RCC 7860 (cell line): ENCODE measurements around the gene ITPR2.
A peak's percentile ranks its signal among the peaks of the same experiment; 100 is the strongest.
"Not testable (repeated sequence)": the region's sequence is repeated elsewhere in the genome, so short reads cannot be mapped to it uniquely, and the experiment has no call there.

Source experiments
- DNase-seq: peaks from one replicate; pipeline ENCODE4 v3.0.0-alpha.2; 2015; ENCODE audit warnings: low spot score
- FAIRE-seq: peaks from 2 replicates; lab custom pipeline; 2012; peaks lifted over from hg19 to GRCh38; lab: Jason Lieb, UNC

ITPR2 gene

DNA sequence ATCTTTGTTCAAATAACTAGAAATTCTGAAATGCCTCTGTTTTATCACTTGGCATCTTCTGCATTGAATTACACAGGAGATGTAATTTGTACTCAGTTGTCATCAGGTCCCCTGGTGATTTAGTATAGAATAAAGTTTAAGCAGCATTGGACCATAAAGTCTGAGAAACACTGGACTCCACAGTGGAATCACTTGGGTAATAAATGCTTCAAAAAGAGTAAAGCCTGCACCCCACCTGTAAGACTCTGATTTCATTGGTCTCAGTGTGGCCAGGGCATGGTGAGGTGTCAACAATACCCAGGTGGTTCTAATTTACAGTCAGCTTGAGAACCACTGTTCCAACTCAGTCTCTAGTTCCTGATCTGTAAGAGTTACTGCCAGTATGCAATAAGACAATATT, 148.9 kb downstream of the ITPR2 start:
- DNase-seq (no peak), FAIRE-seq (no peak)

DNA sequence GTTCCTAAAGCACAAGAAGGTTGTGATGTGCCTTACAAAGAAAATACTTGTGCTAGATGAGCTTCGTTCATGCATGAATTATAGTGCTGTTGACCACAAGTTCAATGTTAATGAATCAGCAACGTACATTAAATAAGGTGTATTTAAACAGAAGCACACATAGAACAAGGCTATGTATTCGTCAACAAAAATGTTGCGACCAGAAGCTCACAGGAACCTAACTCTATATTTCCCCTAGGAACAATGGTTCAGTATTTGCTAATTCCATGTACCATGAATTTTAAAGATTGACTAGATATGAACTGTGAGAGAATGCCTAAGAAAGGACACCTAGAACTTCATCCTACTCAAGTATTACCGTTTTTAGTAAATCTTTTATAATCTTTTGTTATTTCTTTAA, 149.6 kb downstream of the ITPR2 start:
- DNase-seq, result no peak
- no peak for FAIRE-seq

DNA sequence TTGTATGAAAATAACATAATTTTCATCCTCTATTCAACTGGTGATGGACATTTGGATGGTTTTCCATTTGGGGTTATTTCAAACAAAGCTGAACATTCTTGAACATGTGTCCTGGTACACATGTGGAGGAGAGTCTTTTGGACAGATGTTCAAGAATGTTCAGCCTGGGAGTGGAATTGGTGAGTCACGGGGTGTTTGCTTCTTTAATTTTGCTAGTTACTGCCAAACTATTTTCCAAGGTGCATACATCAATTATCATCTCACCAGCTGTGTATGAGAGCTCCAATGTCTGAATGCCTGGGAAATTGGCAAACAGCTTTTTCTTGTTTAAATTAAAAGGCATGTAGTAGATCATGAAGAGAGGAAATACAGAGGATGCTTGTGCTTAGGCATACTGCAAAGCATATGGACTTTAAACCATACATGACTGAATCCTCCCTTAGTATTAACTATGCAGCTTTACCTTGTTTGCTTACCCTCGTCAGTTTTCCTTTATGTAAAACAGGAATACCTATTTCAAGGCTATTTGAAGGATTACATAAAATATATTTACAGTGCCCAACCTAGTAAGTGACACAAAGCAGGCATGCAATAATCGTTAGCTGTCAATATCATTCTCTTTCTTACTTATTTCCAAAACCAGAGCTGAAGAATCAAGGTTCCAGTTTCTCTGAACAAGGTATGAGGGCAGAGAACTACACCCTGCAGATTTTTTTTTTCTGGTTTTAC, 152.1 kb downstream of the ITPR2 start:
- no peak for DNase-seq
- FAIRE-seq, result no peak

DNA sequence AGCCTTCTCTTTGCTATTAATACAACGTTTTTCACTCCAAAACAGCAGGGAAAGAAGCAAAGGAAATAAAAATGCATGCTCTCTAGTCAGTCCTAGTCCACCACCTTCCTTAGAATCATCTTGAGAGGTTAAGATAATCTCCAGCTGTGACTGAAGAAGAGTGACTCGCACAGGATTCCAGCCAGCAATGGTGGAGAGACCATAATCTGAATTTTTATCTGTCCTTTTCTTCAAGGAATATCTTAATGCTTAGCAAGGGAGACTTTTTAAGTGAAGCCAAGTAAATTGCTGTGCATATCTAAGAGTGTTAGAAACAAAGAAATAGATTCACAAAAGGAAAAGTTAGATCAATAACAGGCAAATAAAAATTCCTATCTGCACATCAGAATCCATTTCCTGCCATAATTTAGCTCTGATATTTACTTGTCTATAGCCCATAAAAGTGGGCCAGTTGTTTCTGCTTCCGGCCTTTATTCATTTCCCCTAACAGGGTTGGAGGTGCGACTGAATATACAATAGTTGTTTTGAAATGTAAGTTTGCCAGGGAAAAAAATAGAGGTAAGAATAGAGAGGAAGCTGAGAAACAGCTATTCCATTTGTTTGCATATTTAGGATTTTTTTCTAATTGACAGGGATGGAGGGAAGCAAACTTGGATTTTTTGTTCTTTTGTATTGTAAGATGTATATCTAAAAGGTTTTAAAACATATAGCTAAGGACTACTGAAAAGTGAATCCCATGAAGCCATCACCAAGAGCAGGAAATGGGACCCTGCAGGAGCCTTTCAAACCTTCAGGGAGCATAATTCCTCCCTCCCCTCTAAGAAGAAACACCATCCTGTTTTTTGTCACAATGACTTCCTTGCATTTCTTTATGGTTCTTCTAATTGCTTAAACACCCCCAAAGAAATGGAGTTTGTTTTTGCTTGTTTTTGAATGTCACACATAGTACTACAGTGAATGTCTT, 154.0 kb downstream of the ITPR2 start:
- no peak for FAIRE-seq
- no peak for DNase-seq

DNA sequence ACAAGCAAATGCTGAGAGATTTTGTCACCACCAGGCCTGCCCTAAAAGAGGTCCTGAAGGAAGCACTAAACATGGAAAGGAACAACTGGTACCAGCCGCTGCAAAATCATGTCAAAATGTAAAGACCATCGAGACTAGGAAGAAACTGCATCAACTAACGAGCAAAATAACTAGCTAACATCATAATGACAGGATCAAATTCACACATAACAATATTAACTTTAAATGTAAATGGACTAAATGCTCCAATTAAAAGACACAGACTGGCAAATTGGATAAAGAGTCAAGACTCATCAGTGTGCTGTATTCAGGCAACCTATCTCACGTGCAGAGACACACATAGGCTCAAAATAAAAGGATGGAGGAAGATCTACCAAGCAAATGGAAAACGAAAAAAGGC, 161.5 kb downstream of the ITPR2 start:
- not testable (repeated sequence) for FAIRE-seq

DNA sequence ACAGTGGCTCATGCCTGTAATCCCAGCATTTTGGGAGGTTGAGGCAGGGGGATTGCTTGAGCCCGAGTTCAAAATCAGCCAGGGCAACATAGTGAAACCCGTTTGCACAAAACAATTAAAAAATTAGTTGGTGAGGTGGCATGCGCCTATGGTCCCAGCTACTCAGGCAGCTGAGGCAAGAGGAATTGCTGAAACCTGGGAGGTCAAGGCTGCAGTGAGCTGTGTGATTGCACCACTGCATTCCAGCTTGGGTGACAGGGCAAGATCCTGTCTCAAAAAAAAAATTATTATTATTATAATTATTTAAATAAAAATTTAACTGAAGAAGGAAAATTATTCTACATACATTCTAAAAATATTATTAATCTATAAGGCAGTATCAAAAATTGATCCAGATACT, 164.1 kb downstream of the ITPR2 start:
- FAIRE-seq (no peak), DNase-seq (no peak)

More for the DNA sequence above, 161.5 kb downstream of the ITPR2 start:
- DNase-seq, result not testable (repeated sequence)

DNA sequence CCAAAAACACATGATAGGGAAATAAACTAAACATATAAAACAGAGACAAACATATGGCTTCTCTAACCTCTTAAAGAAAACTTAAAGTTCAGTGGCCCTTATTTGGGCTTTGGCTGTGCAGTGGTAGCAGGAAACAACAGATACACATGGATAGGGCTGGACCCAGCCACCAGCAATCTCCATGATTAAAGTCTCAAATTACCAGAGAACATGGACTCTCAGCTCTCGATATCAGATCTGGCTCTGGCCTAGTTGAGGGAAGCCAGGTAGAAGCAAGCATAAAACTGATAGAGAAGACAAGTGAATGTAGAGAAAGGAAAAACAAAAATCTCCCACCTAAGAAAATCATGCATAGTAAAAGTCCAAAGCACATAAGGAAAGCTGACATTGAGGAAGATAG, 164.8 kb downstream of the ITPR2 start:
- DNase-seq, result no peak

DNA sequence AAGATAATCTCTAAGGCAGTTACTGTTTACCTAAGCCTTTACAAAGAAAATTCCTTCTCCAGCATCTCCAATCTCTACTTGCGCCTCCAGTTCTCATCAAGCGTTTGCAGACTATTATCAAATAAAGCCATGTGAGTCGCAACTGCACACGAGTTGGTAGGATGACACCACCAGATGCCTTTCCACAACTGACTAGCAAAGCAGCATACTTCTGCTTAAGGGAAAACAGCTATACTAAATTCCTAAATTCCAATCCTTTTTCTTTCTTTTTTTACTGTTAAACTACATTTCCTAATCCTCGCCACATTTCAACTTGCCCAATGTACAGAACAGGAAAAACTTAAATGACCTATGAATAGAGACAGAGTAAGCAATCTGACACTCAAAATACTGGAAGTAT, 166.7 kb downstream of the ITPR2 start:
- no peak for DNase-seq
- FAIRE-seq, result no peak

More for the DNA sequence above, 164.8 kb downstream of the ITPR2 start:
- no peak for FAIRE-seq

DNA sequence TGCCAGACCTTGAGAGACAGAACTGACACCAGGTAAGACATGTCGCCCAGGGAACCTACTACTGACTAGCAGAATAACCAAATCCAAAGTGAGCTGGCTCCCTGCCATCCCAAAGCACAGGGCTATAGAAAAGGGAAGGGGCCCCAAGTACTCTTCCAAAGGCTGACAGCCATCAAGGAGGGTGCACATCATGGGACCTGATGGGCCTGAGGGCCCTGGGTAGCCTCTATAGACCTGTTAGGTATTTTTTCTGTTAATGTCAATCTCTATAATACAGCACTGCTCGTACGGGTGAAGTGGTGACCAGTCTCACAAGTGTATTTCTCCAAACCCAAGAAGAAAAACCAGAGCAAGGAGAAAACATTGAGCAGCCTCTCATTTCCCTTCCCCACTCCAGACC, 171.6 kb downstream of the ITPR2 start:
- FAIRE-seq (no peak), DNase-seq (no peak)

DNA sequence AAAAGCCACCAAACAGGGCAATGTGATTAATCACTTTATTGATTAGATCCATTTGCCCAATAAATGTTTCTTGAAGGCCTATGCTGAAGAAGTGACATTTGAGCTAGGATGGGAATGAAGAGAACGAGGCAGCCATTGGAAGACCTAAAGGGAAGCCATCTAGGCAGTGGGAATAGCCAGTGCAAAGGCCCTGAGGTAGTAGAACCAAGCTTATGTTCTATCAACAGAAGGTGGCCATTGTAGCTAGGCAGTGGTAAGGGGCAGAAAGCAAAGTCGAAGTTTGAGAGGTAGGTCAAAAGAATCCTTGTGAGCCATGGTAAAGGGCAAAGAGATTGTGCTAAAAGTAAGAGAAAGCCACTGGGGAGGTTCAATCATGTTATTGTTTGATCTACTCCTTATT, 173.1 kb downstream of the ITPR2 start:
- FAIRE-seq, result no peak
- no peak for DNase-seq

DNA sequence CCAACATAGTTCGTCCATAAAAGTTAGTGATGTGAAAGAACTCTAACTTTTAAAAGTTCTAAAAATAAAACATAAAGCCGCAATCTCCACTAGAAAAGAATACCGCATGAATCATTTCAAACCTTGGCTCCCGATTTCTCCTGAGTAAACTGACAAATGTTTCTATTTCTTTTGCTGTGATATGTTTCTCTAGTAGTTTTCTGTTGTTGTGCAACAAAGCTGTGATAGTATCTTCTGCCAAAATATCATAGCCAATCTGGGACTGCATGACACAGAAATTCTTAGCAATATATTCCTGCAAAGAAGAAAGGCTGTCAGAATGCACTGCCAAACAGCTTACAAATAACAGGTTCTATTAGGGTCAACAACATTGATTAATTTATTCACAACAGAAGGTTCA, 174.0 kb downstream of the ITPR2 start:
- no peak for DNase-seq
- FAIRE-seq, result no peak

DNA sequence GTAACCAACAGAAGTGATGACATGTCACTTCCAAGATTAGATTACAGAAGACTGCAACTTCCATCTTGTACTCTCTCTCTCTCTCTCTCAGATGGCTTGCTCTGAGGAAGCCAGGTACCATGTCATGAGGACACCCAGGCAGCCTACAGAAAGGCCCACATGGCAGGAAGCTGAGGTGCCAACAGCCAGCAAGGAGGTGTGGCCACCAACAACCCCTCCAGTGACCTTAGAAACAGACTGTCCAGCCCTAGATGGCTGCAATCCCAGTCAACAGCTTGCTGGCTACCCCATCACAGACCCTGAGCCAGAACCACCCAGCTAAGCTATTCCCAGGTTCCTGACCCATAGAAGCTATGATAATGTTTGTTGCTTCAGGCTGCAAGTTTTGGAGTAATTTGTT, 178.4 kb downstream of the ITPR2 start:
- DNase-seq (no peak), FAIRE-seq (no peak)

DNA sequence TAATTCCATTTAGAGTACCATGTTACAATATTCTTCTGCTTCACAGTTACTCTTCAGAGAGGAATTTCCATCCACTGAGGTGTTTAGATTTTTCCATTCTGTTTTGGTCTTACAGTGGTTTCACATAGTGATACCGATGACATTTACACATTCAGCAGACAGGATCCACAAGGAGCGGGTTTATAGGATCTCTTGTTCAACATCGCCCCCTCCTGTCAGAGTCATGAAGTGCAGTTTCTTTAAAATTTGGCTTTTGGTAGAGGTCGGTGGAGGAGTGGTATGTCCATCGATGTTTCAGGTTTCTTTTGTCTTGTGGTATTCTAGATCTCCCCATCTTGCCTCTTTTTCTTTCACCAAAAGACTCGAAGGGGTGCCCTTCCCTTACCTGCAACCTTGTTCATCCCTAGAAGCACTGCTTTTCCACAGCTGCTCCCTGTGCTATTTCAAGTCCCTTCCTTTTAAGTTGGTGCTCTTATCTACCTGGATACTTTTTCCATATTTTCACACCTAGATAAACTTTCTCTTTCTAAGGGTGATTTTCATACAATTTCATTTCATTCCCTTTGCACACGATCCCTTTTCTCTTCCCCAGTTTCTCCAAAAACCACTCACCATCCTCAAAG, 181.3 kb downstream of the ITPR2 start:
- DNase-seq (peak; percentile 73), FAIRE-seq (peak; percentile 78)

DNA sequence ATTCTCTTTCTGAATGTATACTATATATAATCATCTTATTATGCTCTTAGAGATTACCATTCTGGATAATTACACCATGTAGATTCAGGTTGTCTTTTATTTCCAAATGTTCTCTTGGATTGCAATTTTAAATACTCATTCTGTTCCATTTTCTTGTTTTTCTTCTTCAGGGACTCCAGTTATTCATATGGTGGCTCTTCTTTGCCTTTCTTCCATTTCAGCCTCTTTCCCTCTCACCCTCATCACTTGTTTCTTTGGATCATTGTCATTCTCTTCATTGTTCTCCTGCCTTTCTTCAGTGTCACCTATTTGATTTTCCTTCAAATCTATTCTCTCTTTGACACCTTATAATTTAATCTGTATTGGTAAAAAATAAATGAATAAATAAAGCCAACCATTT, 182.0 kb downstream of the ITPR2 start:
- DNase-seq (no peak), FAIRE-seq (no peak)

DNA sequence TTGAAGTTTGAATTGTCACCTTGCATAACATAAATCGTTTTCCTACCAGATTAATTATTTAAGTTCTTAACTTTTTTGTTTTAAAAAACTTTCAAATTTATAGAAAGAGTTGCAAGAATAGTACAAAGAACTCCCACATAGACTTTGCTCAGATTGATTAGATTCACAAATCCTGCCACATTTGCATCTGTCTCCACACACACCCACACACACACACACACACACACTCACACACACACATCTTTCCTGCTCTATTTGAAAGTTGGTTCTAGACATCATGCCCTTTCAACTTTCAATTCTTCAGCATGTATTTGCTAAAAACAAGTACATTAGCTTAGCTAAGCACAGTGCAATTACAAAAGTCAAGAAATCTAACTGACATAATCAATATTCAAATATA, 184.0 kb downstream of the ITPR2 start:
- DNase-seq (no peak), FAIRE-seq (no peak)

DNA sequence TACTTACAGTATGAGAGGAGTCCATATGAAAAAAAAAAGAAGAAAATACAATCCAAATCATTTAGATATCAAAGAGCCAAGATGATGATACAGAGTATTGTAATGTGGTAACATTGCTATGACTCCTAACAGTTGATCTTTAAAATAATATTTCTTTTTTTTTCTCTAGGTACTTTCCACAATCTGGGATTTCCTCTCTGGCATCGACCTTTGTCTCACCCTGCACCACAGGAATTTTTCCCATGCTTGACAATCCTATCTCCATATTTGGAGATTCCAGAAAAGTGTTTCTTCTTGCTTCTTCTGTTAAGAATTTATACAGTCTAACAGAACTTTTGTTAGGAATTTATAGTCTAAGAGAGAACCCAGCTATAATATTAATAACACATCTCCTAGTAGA, 184.4 kb downstream of the ITPR2 start:
- peak; percentile 95 for DNase-seq
- peak; percentile 95 for FAIRE-seq

DNA sequence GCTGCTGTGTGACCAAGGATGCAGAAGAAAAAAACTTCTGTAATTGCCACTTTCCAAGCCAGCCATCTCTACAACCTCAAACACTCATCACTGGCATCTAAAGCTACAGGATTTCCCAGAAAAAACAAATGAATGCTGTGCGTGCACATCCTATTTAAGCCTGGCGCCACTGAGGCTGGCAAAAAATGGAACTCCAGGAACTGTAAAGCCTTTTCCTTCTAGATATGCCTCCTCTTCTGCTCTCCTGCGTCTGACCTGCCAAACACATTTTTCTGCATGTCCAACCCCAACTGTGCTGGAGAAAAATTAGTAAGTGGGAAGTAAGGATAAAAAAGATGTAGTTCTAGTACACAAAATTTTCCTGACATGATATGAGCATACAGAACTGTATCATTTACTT, 184.9 kb downstream of the ITPR2 start:
- FAIRE-seq, result no peak
- DNase-seq, result no peak

DNA sequence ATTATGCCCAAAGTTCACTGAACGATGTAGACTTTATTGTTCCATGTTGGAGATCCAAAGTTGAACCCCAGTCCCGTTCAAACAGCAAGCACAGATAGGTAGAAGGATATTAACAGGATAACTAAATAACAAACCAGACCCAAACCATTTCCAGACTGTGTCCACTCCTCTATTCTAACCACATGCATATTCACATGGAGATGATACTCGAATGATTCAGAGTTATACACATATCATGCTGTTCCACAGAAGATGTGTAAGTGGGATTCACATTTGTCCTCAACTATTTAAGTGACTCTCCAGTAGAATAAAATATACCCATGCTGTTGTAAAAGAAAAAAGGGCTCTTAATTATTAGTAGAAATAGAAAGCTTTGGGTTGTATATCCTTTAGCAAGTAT, 185.9 kb downstream of the ITPR2 start:
- FAIRE-seq, result peak; percentile 69

DNA sequence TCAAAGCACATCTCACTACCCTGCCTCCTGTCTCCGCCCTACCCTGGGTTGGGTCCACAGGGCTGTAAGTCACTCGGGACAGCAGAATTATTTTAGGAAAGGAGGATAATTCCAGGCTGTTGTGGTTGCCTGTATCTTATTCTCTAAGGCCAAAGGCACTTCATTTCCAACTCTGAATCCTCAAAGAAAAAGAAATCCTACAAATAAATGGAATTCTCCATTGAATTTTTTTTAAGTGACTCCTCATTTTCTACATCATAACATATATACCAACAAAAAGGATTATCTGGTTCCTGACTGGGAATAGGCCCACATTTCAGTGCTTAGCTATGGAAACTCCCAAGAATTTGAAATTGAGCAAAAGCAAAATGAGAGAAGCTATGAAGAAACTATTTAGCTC, 186.4 kb downstream of the ITPR2 start:
- FAIRE-seq (no peak), DNase-seq (no peak)

More for the DNA sequence above, 185.9 kb downstream of the ITPR2 start:
- peak; percentile 65 for DNase-seq

DNA sequence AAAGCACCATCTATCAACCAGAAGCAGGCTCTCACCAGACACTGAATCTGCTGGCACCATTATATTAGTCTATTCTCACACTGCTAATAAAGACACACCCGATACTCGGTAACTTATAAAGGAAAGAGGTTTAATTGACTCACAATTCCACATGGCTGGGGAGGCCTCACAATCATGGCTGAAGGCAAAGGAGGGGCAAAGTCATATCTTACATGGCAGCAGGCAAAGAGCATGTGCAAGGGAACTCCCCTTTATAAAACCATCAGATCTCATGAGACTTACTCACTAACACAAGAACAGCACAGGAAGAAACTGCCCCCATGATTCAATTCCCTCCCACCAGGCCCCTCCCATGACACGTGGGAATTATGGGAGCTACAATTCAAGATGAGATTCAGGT, 188.6 kb downstream of the ITPR2 start:
- DNase-seq, FAIRE-seq: not testable (repeated sequence)

DNA sequence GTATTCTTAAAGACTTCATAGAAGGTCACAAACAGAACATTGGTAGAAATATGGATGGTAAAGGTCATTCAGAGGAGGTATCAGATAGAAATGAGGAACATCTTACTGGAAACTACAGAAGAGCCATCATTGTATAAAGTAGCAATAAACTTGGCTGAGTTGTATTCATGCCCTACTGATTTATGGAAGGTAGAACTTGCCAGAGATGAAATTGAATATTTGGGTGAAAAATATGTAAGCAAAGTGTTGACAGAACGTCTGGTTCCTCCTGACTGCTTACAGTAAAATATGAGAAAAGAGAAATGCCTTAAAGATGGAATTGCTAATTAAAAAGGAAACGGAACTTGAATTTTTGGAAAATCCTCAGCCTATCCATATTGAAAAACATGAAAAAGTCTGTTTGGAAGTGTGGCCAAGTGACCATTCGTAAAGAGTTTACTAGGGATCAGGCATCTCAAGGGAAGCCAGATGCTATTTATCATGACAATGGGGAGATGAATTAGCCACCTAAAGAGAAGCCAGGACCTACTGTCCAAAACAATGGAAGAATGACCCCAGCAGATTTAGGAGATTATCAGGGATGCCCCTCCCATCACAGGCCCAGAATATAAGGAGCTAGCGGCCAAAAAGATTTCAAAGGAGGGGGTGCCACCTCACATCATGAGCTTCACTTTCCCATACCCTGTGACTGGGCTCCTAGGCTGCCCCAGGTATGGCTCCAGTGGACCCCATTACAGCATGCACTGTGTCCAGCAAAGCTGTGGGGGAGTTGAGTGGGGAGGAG, 189.3 kb downstream of the ITPR2 start:
- FAIRE-seq (no peak), DNase-seq (no peak)
